NCI-H2029 treated with DMSO at 0.1 percent for 48 hours (cell line): ENCODE data around the gene EIF5A.

Experiments used
- DNase-seq: peaks from one replicate; lab custom pipeline; 2025; lab: John Stamatoyannopoulos, UW

EIF5A gene

DNA sequence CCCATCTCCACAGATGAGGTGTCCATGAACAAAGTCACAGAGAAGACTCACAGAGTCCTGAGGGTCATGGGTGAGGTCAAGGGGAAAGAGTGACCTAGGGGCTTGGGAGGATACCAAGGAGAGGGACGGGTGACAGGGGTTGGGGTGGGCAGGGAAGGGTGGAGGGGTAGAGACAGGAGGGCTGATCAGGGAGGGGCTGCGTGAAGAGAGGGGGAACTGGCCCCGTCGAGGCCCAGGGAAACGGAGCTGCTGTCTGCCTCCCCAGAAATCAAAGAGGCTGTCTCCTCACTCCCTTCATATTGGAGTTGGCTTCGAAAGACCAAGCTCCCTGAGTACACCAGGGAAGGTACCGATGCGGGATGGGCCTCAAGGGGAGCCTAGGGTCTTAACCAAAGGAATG lies 48.1 kb downstream of the EIF5A start:
- no peak for DNase-seq

DNA sequence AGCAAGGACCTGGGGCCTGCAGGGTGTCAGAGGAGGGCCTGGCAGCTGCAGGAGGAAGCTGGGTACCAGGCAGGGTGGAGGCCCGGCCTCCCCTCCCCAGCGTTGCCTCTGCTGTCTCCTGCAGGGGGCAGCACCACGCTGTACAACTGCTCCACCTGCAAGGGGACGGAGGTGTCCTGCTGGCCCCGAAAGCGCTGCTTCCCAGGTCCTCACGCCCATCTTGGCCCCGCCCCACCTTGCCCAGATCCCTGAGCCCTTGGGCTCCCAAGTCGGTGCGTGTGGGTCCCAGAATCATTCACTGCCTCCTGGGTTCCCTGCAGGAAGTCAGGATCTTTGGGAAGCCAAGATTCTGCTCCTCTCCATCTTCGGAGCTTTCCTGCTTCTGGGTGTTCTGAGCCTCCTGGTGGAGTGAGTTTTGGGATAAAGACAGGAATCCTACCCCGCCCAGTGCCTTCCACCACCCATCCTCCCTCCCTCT lies 48.7 kb downstream of the EIF5A start:
- no peak for DNase-seq

GRCh38 chr17:7356756-7357155 lies 49.3 kb downstream of the EIF5A start:
- no peak for DNase-seq

DNA sequence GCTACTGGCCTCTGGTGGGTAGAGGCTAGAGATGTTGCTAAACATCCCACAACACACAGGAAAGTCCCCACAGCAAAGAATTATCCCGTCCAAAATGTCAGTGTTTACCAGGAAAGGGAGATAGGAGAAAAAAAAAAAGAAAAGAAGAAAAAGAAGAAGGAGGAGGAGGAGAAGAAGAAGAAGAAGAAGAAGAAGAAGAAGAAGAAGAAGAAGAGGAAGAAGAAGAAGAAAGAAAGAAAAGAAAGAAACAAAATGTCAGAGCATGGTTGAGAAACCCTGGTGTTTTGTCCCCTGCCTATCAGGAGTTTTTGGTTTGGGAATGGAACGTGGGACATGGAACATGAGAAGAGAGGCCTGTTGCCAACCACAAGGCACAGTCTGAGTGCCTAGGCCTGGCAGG lies 50.0 kb downstream of the EIF5A start:
- no peak for DNase-seq

- DNase-seq, result no peak
Observed at GRCh38 chr17:7361906-7362305, 54.5 kb downstream of the EIF5A start.
